Ovary (tissue), 3 donors: Measurements from ENCODE around the gene LRMDA.

ENCODE experiments used
- EP300 ChIP-seq: sonication (generic); formaldehyde crosslinking; IDR thresholded peaks from one replicate; pipeline ENCODE4 v1.6.1; 2017; ENCODE audit warnings: antibody characterized with exemption
- POLR2A ChIP-seq: fragments of 450-650 bp; IDR thresholded peaks from one replicate; pipeline ENCODE4 v1.6.1; 2017; ENCODE audit warnings: antibody characterized with exemption, mild to moderate bottlenecking, moderate library complexity
- TF ChIP-seq, protein P1 (sequence below), 3 donors: fragments of 450-650 bp in 2 of 3; fragments of 200-600 bp in 1 of 3; IDR thresholded peaks; one replicate each; pipeline versions ENCODE4 v1.5.1 to v1.8.0; 2016 to 2022; ENCODE audit warnings: antibody characterized with exemption in 3 of 3, mild to moderate bottlenecking in 1 of 3
- donor health status: DM: no; HTN: no; CAD: no.

DNA sequence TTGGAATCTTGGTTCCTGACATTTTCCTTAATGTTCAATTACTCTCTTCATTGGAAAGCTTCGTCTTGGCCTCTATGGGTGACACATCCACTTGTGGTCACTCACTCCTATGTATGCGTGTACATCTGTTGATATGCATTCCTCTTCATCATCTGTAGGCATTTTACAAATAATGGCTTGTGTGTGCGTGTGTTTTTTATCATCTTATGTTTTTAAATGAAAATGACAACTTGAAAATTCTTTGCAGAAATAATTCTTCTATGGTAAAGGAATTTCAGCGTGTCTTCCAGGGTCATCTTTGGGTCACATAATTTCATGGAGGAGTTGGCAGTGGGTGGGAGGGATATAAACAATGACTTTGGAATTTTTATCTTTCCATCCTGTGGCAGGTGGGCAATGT, 925.1 kb downstream of the LRMDA start:
- TF ChIP-seq POLR2A (no peak), EP300 (no peak)
- TF ChIP-seq, protein P1, sequence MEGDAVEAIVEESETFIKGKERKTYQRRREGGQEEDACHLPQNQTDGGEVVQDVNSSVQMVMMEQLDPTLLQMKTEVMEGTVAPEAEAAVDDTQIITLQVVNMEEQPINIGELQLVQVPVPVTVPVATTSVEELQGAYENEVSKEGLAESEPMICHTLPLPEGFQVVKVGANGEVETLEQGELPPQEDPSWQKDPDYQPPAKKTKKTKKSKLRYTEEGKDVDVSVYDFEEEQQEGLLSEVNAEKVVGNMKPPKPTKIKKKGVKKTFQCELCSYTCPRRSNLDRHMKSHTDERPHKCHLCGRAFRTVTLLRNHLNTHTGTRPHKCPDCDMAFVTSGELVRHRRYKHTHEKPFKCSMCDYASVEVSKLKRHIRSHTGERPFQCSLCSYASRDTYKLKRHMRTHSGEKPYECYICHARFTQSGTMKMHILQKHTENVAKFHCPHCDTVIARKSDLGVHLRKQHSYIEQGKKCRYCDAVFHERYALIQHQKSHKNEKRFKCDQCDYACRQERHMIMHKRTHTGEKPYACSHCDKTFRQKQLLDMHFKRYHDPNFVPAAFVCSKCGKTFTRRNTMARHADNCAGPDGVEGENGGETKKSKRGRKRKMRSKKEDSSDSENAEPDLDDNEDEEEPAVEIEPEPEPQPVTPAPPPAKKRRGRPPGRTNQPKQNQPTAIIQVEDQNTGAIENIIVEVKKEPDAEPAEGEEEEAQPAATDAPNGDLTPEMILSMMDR (IDR thresholded peaks at IDR 0.05), result no peak
